ENCODE data around the gene WIPF3.

GRCh38 chr7:29948587-29948986, 142.3 kb downstream of the WIPF3 start:
- TF ChIP-seq POLR2AphosphoS5 (IDR thresholded peaks at IDR 0.05) (no peak), CTCF (IDR thresholded peaks at IDR 0.05) (no peak), POLR2A (IDR thresholded peaks at IDR 0.05) (no peak)
